GM21528 (cell line): ENCODE data around the gene AIF1.
A peak's percentile ranks its signal among the peaks of the same experiment; 100 is the strongest.

Source experiments
- ATAC-seq: cut with Tn5 transposase; IDR thresholded peaks from one replicate; pipeline ENCODE4 v1.9.1; 2021; ENCODE audit warnings: mild to moderate bottlenecking, moderate library complexity; ENCODE audit not compliant: unreplicated experiment, low FRiP score

The AIF1 gene

DNA sequence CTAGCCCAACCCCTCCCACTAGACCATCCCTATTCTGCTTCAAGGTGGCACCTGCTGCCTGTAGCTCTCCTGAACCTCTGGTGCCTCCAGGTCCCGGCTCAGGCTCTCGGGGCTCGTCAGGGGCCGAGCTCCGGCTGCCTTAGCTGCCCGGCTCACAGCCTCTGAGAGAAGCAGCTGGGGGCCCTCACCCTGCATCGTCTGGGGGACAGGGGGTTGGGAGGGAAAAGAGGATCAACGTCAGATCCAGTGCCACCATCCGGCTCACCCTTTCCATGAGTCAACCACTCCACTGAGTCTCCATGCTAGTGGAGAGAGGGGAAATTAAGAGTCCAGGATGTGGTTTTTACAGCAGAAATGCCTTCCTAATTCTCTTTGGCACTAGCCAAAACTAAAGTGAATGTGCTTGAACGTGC, 24.4 kb downstream of the AIF1 start:
- ATAC-seq: no peak

DNA sequence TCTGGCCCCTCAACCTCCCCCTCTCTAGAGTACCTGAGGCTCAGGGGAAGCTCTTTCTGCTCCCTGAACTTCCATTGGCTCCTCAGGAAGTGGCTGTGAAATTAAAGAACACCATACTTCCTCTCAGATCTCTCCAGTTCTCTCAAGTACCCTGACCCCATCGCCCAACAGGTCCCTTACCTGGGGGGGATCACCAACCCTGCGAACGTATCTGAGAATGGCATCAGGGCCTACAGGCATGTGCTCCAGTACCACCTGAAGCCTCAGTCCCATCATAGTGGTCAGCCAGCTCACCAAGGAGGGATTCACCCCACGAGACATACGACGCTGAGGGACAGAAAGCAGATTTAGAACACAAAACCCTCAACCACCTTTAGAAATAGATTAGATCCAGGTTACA, 25.6 kb downstream of the AIF1 start:
- ATAC-seq: no peak

DNA sequence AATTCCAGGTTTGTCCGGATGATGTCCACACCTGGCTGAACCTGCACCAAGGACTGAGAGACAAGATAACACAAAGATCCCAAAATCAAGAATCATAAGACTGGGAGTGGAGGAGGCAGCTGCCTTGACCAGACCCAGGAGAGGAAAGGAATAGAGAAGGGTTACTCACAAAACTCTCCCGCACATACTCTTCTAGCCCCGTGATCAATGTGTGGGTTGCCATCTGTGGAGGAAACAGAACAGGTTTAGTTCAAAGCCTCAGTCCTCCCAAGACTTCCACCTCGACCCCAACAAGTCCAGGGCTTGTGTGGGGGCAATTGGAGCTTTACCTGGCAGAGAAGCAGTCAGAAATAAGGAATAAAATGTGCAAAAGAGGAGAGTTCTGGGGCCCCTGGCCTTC, 26.3 kb downstream of the AIF1 start:
- no peak for ATAC-seq

DNA sequence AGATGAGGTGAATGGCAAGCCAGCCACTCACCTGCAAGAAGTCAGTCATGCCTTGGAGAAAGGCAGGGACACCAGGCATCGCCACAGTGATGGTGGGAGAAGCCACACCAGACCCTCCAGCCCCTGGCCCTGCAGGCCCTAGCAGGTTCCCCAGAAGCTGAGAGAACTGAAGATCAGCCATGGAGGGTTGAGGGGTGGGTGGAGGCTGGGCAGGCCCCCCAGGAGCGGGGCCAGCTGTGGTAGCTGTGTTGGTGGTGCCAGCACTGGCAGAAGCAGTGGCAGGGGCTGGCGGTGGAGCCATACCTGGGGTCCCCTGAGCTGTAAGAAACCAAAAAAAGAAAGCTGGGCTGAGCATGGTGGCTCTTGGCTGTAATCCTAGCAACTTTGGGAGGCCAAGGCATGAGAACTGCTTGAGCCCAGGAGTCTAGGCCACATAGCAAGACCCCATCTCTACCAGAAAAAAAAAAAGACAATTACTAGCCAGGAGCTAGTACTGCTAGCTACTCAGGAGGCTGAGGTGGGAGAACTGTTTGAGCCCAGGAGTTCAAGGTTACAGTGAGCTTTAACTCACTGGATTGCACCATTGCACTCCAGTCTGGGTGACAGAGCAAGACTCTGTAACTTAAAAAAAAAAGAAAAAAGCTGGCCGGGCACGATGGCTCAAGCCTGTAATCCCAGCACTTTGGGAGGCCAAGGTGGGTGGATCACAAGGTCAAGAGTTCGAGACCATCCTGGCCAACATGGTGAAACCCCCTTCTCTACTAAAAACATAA, 27.9 kb downstream of the AIF1 start:
- ATAC-seq: no peak

DNA sequence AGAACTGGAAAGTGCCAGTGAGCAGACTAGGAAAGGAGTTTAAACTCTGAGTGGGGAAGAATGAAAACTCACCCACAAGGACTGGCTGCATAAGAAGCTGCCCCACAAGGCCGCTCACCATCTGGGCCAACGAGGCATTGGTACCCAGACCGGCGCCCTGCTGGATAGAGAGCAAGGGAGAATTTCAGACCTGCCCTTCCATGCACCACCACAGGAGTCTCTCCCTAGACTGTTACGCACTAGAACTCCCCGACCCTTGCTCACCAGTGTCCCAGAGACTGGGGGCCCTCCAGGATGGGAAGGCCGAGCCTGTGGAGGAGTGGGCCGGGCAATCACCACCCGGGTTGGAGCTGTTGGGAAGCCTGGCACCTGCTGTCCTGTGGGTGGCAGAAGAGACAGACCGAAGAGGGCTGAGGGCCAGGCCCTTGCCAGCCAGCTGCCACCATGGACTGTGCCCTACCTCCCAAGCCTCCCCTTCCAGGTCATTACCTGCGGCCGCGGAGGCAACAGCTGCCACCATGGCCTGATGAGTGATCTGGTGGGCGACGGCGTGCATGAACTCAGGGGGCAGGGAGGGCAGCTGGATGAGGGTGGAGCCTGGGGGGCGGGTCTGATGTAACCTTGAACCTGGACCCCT, 28.9 kb downstream of the AIF1 start:
- ATAC-seq: no peak

DNA sequence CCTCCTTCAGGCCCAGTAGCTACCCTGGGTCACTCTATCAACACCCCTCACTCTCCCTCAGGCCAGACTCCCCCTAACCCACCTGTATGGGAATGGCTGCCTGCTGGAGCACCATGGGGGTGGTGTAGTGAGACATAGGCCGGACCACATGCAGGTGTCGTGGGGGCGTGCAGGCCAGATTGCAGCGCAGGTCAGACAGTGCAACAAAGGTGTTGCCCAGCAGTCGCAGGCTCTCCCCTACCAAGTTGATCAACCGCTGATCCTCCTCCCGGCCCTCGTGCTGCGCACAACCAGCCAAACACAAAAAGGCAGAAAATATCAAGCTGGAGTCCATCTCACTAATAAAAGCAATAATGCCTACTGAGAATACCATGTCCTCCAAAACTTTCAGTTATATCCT, 30.3 kb downstream of the AIF1 start:
- no peak for ATAC-seq

DNA sequence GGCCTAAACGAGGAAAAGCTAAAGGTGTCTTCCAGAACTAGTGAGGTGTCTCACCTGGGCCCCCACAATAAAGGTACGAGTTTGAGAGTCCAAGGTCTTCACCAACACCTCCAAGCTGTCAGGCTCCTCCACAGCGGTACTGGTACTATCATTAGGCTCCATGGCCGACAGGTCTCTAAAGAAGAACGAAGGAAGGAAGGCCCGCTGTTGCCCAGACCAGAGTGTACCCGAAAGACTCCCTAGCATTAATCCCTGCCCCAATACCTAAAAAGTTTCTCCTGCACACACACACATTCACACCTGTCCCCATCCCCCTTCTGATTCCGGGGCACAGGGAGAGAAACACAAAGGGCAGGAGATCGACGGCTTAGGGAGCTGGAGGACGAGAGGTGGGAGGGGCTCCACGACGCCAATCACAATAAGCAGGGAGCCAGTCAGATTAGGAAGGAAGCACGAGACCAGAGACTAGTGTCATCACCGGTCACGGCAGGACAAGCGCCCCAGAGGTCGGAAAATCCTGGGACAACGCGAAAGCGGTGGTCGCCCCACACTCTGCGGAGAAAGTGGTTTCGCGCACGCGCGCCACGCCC, 36.7 kb downstream of the AIF1 start:
- ATAC-seq: peak; percentile 30

DNA sequence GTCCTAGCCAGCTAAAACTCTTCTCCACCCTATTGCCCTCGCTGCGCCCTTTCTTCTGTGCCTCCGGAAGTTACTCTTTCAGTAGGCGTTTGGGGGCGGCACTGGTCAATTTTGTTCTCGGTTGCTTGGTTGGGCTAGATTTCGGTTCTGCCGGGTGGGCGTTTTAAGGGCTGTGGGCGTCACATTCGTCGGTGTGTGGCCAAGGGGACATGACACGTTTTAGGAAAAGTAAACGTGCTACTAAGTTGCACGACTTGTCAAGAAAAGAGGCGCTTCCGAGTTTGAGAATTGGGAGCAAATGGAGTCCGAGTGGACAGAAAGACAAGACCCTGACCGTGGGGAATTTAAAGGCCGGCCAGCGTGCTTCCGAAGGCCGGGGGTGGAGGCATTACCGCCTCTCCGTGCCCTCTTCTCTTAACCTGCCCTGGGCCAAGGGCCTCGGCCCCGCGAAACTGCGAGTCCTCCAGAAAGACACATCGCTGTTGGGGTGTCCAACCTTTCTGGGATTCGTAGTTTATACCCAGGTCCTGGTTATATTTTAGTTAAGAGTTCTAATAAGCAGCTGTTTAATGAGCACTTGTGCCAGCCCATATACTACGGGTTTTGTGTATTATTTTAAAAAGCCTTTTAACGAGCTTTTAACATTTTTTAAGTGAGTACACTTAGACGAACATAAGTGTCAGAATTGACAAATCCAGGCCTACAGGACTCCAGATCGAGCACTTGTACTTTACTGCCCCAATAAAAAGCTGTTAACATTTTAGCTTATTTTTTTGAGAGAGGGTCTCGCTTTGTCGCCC, 38.1 kb downstream of the AIF1 start:
- peak; percentile 49 for ATAC-seq

DNA sequence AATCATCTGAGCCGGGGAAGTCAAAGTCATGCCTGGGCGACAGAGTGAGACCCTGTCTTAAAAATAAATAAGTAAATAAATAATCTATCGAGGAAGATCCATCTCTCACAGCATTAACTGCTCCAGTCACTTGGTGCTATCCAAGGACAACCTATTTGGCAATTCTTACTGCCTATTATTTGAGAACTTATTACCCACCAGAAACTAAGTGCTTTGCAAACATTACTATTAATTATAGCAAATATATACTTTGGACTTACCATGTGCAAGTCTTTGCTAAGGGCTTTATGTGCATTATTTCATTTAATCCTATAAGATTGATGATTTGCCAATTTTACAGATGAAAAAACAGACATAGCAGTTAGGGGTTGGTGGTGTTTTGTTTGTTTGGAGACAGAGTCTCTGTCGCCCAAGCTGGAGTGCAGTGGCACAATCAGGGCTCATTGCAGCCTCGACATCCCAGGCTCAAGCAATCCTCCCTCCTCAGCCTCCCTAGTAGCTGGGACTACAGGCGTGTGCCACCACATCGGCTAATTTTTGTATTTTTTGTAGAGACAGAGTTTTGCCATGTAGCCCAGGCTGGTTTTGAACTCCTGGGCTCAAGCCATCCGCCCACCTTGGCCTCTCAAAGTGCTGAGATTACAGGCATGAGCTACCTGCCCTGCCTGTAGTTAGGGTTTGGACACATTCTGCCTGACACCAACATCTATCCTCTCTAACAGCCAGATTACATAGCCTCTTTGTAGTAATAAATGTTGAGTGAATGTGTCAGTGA, 39.7 kb downstream of the AIF1 start:
- no peak for ATAC-seq

DNA sequence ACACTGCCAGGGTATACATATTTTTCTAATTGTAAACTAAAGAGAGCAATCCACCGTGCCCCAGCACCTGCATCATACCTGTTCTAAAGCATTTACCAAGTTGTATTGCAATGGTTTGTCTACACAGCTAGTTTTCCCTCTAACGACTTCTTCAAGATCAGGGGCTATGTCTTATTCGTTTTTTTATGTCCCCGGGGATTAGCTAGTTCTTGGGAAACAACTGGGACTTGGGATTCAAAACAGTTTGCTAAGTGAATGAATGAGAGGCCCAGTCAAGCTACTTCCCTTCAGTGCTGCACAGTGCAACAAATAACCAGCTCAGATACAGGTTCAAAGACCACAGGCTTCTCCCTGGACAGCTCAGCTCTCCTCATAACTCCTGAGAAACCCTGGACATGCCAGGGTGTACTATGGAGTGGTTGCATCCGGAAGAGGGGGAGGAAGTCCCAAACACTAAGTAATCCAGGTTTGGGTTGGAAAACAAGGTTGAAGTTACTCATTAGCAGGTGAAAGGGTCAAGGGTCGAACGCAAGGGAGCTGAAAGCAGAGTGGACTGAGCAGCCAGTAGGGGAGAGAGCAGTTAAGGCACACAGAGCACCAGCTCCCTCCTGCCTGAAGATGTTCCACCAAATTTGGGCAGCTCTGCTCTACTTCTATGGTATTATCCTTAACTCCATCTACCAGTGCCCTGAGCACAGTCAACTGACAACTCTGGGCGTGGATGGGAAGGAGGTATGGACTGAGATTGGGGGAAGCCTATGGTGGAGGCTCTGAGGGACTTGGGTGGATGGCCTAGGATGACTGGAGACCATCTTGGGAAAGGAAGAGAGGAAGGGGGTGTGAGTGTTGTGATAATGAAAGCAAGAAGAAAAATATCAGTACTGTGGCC, 40.6 kb downstream of the AIF1 start, which contains the start of gene APOM:
TSS of gene APOM (plus strand) at position 546 of the 889 bp plus-strand sequence. CDS start at position 619, 73 bp downstream.
- no peak for ATAC-seq

DNA sequence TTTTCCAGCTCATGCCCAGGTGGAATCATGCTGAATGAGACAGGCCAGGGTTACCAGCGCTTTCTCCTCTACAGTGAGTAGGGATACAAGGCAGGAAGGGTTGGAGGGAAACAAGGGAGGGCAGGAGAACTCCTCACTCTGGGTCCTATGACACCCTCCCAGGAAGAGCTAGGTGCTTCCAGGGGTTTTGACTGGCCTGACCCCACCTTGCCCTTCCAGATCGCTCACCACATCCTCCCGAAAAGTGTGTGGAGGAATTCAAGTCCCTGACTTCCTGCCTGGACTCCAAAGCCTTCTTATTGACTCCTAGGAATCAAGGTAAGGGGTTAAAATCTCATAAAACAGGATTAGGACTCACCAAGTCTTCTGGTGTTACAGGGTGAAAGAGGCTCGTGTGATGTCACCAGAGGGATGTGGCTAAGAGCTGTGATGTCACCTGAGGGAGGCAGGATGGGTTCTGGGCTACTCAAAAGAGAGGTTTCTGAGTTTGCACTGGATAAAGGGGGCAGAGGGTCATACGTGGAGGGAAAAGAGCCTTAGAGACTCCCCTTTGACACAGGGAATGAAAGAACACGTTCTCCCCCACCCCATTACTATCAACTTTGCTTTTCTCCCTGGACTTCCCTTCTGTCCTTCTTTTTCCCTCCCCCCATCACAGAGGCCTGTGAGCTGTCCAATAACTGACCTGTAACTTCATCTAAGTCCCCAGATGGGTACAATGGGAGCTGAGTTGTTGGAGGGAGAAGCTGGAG, 42.5 kb downstream of the AIF1 start:
- no peak for ATAC-seq

DNA sequence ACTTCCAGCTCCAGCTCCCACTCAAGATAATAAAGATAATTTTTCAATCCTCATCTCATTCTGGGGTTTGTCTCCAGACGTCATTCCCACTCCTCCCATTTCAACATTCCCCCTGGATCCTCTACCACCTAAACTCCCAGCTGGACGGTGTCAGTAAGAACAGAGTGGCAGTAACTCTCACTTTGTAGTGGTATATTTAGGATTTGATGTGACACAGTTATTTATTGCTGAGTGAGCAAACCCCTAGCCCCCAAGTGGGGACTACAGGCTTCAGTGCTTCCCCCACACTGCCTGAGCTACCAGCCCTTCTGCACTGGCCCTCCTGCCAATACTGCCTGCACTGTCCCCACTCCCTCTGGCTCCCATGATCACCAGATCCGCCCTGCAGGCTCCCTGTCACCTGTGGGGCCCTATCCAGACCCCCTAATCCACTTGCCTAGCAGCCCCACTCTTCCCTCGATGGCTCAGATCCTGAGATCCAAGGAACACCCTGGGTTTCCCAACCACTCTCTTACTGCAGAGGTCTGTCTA, 43.2 kb downstream of the AIF1 start:
- ATAC-seq: no peak

DNA sequence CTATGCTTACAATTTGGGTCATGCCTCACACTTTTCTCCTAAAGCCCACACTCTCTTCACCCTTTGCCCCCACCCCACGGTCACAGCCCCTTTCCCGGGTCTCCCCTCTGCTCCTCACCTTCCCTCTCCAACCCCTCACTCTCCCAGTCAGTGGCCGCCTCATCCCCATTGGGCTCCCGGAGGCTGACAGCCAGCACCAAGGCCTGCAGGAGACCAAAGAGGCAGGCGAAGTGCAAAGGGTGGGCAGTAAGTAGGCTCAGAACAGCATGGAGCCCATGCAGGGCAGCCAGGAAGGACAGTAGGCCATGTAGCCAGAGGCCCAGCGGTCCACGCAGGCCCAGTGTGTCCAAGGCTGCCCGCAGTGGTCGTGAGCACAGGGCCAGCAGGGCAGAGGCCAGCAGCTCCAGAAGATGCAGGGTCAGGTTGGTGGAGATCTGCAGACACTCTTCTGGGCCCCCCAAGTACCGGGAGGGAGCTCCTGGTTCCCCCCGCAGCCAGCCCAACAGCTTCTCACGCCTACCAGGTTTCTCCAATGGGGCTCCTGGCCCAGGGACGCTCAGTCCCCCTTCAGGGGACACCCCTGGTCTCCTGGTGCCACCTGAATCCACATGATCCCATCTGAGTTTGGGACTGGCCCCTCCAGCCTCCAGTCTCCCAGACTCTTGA, 44.1 kb downstream of the AIF1 start:
- ATAC-seq: no peak

DNA sequence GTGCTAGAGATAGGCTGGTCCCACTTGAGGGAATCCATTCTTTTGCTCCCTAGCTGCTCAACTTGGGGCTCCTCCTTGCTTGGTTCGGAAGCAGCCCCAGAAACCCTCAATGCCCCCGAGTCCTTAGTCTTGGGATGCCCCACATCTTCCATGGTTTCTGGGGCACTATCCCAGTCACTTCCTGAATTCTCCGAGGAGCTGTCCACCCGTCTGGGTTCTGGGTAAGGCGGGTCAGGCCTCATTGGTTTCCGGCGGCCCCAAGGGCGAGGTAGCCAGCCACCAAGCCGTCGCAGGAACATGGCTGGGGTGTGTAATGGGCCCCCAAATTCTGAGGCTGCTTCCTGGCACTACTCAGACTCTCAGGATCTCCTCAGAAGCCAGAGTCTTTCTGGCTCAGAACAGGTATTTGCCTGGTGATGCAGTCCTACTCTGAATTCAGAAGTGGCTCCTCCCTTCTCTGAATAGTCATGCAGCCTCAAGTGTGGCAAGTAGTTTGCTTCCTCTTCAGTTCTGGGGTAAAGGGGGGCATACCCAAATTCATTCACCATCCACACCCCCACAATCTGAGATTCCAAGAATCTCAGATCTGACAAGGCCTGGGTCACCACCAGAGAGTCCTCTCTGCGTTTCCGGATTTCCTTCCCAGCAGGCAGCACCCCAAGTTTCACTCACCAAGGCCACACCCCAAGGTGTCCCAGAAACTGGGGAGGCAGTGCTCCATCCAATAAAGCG, 44.8 kb downstream of the AIF1 start:
- ATAC-seq: no peak

DNA sequence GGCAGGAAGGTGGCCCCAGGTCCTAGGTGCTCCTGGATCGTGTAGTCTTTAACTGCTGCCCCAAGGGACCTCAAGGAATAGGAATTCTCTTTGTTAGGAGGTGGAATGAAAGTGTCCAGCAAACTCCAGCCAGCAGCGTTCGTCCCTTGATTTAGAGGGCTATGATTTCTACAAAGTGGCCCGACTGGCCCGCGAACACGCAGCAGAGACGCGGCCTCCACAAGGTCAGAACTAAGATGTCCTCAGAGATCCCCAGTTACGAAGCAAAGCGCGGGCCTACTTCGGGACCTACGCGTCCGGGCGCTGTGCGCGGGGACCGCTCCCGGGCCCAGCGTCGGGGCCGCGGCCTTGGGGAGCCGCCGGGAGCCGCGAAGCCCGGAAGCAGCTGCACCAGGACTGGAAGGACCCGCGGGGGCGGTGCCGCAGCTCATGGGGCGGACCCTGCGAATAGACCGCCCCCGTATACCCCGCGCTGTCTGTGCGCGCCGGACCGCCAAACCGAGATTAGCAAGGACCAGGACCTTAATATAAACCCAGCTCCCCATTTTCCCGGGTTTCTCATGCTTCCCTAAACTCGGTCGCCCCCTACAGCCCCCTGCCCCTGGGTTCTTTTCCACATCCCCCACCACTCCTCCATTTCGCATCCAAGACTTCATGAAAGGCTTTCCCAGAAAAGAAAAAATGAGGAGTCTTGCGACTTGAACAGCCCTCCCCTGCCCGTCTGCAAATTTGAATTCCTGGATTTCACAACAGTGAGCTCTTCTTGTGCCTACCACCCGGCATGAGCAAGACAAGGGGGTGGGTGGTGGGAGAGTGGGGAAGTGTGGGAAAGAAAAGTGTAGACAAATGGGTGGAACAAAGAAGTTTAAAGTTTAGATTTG, 45.6 kb downstream of the AIF1 start, which contains the start of gene C6orf47:
TSS of gene C6orf47 (minus strand) at position 398 of the 881 bp plus-strand sequence. CDS start 831 bp downstream, outside the sequence.
- ATAC-seq: no peak
